Astrocyte of the cerebellum (primary cell): ENCODE data around the gene EFNA2.
A peak's percentile ranks its signal among the peaks of the same experiment; 100 is the strongest.

Source experiments
- DNase-seq: peaks from one replicate; pipeline ENCODE4 v3.0.0-alpha.2; 2011; ENCODE audit warnings: low read depth
- H3K4me3 ChIP-seq: 2 replicates; pipeline ENCODE4 v1.5.1; 2011; ENCODE audit warnings: mild to moderate bottlenecking, low read depth, low read length, moderate library complexity
- in situ Hi-C: cut with HindIII; loops from 2 replicates; pipeline ENCODE4 v1.10.0; 2017; ENCODE audit warnings: low sequenced_read_pairs
- TF ChIP-seq, protein P1 (sequence below): IDR thresholded peaks from 2 replicates; pipeline ENCODE4 v1.5.1; 2012; ENCODE audit warnings: low read length, low read depth, moderate library complexity, mild to moderate bottlenecking; ENCODE audit errors: missing control alignments

EFNA2 gene

DNA sequence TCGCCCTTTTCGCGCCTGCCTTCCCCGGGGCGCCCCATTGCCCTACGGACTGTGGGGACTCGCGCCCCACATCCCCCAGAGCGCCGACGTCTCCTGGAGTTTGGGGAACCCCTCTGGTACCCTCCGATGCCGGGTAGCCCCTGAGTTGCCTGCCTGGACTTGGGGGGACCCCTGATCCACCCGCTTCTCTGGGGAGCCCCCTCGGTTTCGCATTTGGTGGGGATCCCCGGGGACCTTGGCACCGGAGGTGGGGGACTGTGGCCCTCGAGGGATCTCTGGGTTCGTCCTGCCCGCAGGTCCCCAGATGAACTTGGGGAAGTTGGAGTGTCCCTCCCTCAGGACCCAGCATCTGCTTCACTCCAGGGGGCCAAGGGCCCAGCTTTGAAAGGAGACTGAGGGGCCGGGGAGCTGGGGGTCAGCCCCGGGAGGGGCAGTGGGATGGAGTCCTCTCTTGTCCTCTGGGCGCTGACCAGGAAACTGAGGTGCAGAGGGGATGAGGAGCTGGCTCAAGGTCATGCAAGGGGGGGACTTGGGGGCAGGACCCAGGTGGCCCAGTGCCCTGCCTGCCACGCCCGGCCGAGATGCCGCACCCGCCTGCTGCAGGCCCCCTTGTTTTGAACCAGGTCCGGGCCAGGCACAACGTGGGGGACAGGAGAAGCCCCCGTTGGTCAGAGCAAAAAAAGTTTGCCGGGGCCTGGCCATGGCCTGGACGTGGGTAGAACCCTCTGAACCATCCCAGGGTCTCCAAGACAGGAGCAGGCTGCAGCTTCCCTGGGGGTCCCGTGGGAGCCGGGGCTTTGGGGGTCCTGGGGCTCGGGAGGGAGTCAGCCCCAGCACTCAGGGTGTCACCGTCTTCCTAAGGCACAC, 1.0 kb downstream of the EFNA2 start:
- in situ Hi-C loops: no loop called here
- DNase-seq: no peak
- TF ChIP-seq, protein P1, sequence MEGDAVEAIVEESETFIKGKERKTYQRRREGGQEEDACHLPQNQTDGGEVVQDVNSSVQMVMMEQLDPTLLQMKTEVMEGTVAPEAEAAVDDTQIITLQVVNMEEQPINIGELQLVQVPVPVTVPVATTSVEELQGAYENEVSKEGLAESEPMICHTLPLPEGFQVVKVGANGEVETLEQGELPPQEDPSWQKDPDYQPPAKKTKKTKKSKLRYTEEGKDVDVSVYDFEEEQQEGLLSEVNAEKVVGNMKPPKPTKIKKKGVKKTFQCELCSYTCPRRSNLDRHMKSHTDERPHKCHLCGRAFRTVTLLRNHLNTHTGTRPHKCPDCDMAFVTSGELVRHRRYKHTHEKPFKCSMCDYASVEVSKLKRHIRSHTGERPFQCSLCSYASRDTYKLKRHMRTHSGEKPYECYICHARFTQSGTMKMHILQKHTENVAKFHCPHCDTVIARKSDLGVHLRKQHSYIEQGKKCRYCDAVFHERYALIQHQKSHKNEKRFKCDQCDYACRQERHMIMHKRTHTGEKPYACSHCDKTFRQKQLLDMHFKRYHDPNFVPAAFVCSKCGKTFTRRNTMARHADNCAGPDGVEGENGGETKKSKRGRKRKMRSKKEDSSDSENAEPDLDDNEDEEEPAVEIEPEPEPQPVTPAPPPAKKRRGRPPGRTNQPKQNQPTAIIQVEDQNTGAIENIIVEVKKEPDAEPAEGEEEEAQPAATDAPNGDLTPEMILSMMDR: no peak
- peak overlapping the region; percentile 30 for H3K4me3 ChIP-seq

DNA sequence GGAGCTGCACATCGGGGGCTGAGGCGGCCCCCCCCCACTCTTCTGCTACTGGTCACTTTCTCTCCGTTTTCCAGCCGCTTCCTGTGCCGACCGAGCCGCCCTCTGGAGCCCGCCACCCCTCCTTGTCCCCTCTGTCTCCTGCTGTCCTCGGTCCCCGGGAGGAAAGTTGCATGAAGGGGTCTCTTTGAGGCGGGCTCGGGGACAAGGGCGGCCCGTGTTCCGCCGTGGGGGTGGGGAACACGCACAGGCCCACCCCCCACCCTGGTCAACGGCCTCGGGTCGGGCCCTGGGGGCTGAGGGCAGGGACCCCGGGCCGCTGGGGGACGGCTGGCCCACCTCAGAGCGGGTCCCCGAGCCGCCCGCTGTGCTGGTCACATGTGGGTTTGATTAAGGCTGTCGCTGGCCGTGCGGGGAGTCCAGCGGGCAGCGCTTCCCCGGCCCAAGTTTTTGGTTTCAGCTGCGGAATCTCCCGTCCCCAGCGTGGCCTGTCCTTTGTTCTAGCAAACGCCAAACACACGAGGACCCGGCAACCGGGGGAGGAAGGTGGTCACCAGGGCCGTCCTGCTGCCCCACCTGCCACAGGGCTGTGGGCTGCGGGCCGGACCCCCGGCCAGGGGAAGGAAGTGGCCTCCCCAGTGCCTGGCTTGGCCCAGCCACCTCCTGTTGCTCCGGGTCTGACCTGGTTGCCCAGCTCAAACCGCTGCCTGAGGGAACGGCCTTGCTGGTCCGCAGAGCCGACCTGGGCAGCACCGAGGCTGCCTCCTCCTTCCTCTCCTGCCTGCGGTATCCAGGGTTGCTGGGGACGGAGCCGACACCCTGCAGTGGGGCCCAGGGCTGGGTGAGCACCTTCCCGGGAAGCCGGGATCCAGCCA, 1.9 kb downstream of the EFNA2 start:
- no peak overlapping the region for H3K4me3 ChIP-seq
- TF ChIP-seq, protein P1: no peak
- no peak for DNase-seq
- in situ Hi-C loops: no loop called here

DNA sequence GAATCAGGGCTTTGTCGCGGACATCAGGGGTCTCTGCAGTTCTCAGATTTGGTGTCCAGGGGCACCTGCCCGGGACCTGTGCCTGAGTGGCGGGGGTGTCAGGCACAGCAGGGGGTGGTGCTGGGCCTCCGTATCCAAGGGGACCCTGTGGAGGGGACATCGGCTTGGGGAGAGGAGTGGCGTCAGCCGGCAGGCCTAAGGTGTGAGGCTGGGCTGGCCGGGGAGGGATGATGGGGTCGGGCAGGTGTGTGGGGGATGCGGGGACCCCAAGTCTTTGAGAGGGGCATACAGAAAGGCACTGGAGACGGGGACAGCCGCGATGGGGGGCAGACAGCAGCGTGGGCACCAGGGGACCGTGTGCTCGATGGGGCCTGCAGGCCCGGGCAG, 2.5 kb downstream of the EFNA2 start:
- in situ Hi-C loops: no loop called here
- no peak overlapping the region for H3K4me3 ChIP-seq
- TF ChIP-seq, protein P1: no peak
- no peak for DNase-seq

DNA sequence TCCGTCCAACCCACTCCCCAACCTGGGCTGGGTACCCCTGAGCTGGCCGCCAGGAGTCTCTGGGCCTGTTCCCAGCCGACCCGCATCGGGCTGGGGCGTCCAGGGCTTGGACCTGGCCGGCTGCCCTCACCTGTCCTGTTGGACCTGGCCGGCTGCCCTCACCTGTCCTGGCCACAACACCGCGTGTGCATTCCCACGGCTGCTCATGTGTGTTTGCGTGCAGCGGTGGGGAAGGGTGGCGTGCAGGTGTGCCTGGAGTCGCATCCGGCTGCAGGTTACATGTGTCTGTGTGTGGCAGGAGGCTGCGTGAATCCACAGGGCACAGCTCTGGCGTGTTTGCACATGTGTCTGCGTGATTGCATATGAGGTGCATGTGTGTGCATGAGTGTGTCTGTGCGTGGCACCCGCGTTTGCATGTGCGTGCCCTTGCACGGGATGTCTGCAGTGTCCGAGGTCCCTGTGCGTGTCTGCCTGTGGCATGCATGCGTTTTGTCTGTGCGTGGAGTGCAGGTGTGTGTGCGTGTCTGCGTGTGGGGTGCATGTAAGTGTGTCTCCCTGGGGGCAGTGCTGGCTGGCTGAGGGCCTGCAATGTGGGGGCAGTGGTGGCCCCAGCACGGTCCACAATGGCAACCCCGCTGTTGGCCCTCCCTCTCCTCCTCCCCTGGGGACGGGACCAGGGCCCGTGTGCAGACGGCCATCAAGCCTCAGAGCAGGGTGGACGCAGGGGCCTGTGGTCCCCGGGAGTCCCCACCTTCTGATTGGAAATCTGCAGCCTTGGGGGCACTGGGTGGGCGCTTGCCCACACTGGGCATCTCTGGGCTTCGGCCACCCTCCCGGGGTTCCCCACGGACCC, 3.4 kb downstream of the EFNA2 start:
- no peak overlapping the region for H3K4me3 ChIP-seq
- no peak for DNase-seq
- in situ Hi-C loops: no loop called here
- TF ChIP-seq, protein P1: no peak

DNA sequence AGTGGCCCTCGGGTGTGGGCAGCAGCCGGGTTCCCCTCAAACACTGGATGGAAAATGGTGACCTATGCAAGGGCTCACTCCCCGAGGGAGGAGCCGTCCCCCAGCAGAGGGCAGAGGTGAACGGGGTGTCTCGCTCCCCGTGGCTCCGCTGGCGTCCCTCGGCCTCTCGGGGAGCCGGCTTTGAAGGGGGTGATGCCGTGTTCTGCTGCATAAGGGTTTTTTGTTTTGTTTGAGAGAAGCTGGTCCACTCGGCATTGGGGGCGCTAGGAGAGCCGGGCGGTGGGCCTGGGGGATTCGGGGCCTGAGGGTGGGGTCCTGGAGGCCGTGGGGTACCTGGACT, 4.0 kb downstream of the EFNA2 start:
- TF ChIP-seq, protein P1: no peak
- no peak overlapping the region for H3K4me3 ChIP-seq
- no peak for DNase-seq
- in situ Hi-C loops: no loop called here

DNA sequence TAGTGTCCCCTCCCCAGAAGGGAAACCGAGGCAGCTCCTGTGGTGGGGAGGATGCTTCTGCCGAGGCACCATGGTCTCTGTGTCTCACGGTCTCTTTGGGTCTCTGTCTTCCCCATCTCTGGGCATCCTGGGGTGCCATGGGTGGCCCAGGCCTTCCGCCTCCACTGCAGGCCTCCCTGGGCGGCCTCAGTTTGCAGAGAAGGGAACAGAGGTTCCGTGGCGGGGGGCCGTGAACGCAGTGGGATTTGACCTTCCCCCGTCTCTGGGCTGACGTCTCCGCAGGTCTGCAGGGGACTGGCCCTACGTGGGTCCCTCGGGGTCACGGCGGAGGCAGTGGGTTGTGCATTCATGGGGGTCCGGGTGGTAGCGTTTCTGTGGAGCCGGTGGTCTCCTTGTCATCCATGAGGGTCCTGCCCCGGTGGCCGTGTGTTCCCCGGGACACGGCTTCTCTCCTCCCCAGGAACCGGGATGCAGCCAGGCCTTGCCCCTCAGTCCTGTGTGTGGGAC, 4.6 kb downstream of the EFNA2 start:
- TF ChIP-seq, protein P1: no peak
- no peak overlapping the region for H3K4me3 ChIP-seq
- DNase-seq: no peak
- in situ Hi-C loops: no loop called here
